ENCODE measurements around the gene FOSB. TPM values are rescaled to one million over a fixed set of nuclear protein-coding genes. Genes with fewer than 3 reads are reported as not detected.

The FOSB gene
- total and polyA plus RNA-seq, 2 donors (not counting 3 experiments of a cell fraction or from before 2014, with no cell fraction given) = 2.0 to 10.7 TPM

- dilution Hi-C loops (cut with MboI; ENCODE audit: extremely low pct_ligation_motif_present, low sequenced_read_pairs) (no loop called here), intact Hi-C loops (cut with micrococcal nuclease) (loop anchor here (1.0 kb wide), 1 partner anchor 9 kb away; no protein-coding TSS in a partner anchor)
- Histone ChIP-seq H3K4me2 (ENCODE audit: insufficient read depth, low read length) (no peak overlapping the region), H3K79me2 (ENCODE audit: control insufficient read depth, insufficient read depth, low read length) (no peaks in the 10 kb centered on the region), H3K36me3 (ENCODE audit: control insufficient read depth in 2 of 2, extremely low read depth in 1 of 2, insufficient read depth in 2 of 2, low read length in 2 of 2) (no peaks in the 10 kb centered on the region), H3K9me1 (replicated peaks; ENCODE audit: control insufficient read depth, extremely low read depth, insufficient read depth, low read length) (no peaks in the 10 kb centered on the region), H3K4me3 (replicated peaks in 1 of 3; ENCODE audit: insufficient read depth in 1 of 3, low read depth in 1 of 3, low read length in 3 of 3) (no peak overlapping the region), H2AFZ (ENCODE audit: low read depth, low read length) (no peak overlapping the region), H3K4me1 (ENCODE audit: control insufficient read depth, extremely low read depth, insufficient read depth, low read length) (peaks cover 23% of the 10 kb centered on the region), H4K20me1 (replicated peaks; ENCODE audit: control insufficient read depth, extremely low read depth, insufficient read depth, low read length) (no peaks in the 10 kb centered on the region), H3K9me3 (replicated peaks; ENCODE audit: control insufficient read depth, insufficient read depth, low read length) (no peaks in the 10 kb centered on the region), H3K27me3 (ENCODE audit: control insufficient read depth in 2 of 2, insufficient read depth in 2 of 2, low read length in 2 of 2) (peaks cover 8 to 16% of the 10 kb centered on the region in 2 experiments), H3K27ac (ENCODE audit: insufficient read depth, low read depth, low read length) (no peak overlapping the region), H3K9ac (replicated peaks; ENCODE audit: extremely low read depth, insufficient read depth, low read length) (no peak overlapping the region)
- TF ChIP-seq JUN (IDR thresholded peaks at IDR 0.05; ENCODE audit: borderline replicate concordance, insufficient read depth, insufficient read length, low read depth) (no peak), FOS (IDR thresholded peaks at IDR 0.05; ENCODE audit: borderline replicate concordance, insufficient read depth, low read length) (no peak), EZH2 (IDR thresholded peaks at IDR 0.05; ENCODE audit: borderline replicate concordance, low read depth, low read length, severe bottlenecking) (no peak), MAX (IDR thresholded peaks at IDR 0.05; ENCODE audit: insufficient read depth, insufficient read length) (no peak), GATA2 (IDR thresholded peaks at IDR 0.05; ENCODE audit: insufficient read depth, insufficient read length, low read depth, low read length) (no peak), POLR2AphosphoS5 (IDR thresholded peaks at IDR 0.05; ENCODE audit: insufficient read depth, low read depth, low read length) (no peak), POLR2A (IDR thresholded peaks at IDR 0.05; ENCODE audit: low read depth, low read length) (no peak), MYC (IDR thresholded peaks at IDR 0.05; ENCODE audit: low read depth, low read length) (no peak), CTCF (IDR thresholded peaks at IDR 0.05; ENCODE audit: extremely low read depth in 1 of 2, insufficient read depth in 1 of 2, low read depth in 1 of 2, low read length in 2 of 2) (no peak)
- ChIA-PET POLR2A (interaction anchor here (0.6 kb wide), 1 partner anchor 273 kb away, joined by 4 read pairs; no protein-coding TSS in a partner anchor), CTCF (interaction anchor here (0.7 to 4.3 kb wide), 3 partner anchors 12 to 144 kb away, joined by 3 to 45 read pairs (median 6); no protein-coding TSS in a partner anchor)
- FAIRE-seq (no peak), DNase-seq (ENCODE audit: low read depth, low spot score) (no peak)
- BruUV-seq (replicated peaks) = no TSS peak
These were observed 30.0 kb downstream of the FOSB start for GRCh38 chr19:45497791-45498190.

All from endothelial cell of umbilical vein (primary cell).